GM23338 (cell line): Measurements from ENCODE around the gene IQCE. TPM values are rescaled to one million over a fixed set of nuclear protein-coding genes. Genes with fewer than 3 reads are reported as not detected.

Experiments used
- ATAC-seq: fragments of 200-7000 bp; cut with Tn5 transposase; 3 replicates; pipeline ENCODE4 v1.9.1; 2020
- DNase-seq: peaks from one replicate; pipeline ENCODE4 v3.0.0-alpha.2; 2015; ENCODE audit warnings: low spot score
- H2AFZ ChIP-seq: fragments of 200-600 bp; sonication (generic); 2 replicates; pipeline ENCODE4 v1.8.0; 2016; ENCODE audit warnings: antibody characterized with exemption, mild to moderate bottlenecking, moderate library complexity
- H3F3A ChIP-seq: fragments of 200-600 bp; sonication (generic); replicated peaks from 2 replicates; pipeline ENCODE4 v1.8.0; 2017; ENCODE audit warnings: antibody characterized with exemption, mixed run types, low read depth
- H3K27ac ChIP-seq: fragments of 200-600 bp; sonication (generic); 2 replicates; pipeline ENCODE4 v1.6.1; 2016; ENCODE audit warnings: low read depth
- H3K27me3 ChIP-seq: fragments of 200-600 bp; sonication (generic); 2 replicates; pipeline ENCODE4 v1.8.0; 2016; ENCODE audit warnings: mild to moderate bottlenecking, mixed run types, moderate library complexity; ENCODE audit not compliant: insufficient read depth
- H3K36me3 ChIP-seq: fragments of 200-600 bp; sonication (generic); 2 replicates; pipeline ENCODE4 v1.8.0; 2016; ENCODE audit warnings: mild to moderate bottlenecking; ENCODE audit not compliant: insufficient read depth
- H3K4me1 ChIP-seq: fragments of 200-600 bp; sonication (generic); 2 replicates; pipeline ENCODE4 v1.8.0; 2016; ENCODE audit warnings: mild to moderate bottlenecking, moderate library complexity; ENCODE audit not compliant: insufficient read depth
- H3K4me2 ChIP-seq: fragments of 200-600 bp; sonication (generic); 2 replicates; pipeline ENCODE4 v1.7.1; 2017; ENCODE audit warnings: mixed run types
- H3K4me3 ChIP-seq: fragments of 200-600 bp; sonication (generic); 2 replicates; pipeline ENCODE4 v1.6.1; 2016; ENCODE audit warnings: mixed run types
- H3K79me2 ChIP-seq: fragments of 200-600 bp; sonication (generic); replicated peaks from 2 replicates; pipeline ENCODE4 v1.8.0; 2017; ENCODE audit warnings: mild to moderate bottlenecking; ENCODE audit not compliant: insufficient read depth
- H3K9me2 ChIP-seq: fragments of 200-600 bp; sonication (generic); 2 replicates; pipeline ENCODE4 v1.8.0; 2017; ENCODE audit not compliant: insufficient read depth
- H4K20me1 ChIP-seq: fragments of 200-600 bp; sonication (generic); replicated peaks from 2 replicates; pipeline ENCODE4 v1.8.0; 2017; ENCODE audit warnings: mild to moderate bottlenecking; ENCODE audit not compliant: insufficient read depth
- H3K27ac Mint-ChIP-seq: 2 replicates; pipeline ENCODE4 v1.8.0; 2020; ENCODE audit warnings: inconsistent platforms, mild to moderate bottlenecking, moderate library complexity, mixed read lengths
- H3K27me3 Mint-ChIP-seq: 3 replicates; pipeline ENCODE4 v1.8.0; 2022; ENCODE audit warnings: low read depth, mild to moderate bottlenecking, moderate library complexity, mixed read lengths, inconsistent platforms; ENCODE audit not compliant: insufficient read depth, poor library complexity
- H3K36me3 Mint-ChIP-seq: 3 replicates; pipeline ENCODE4 v1.8.0; 2021; ENCODE audit warnings: low read depth, mild to moderate bottlenecking, inconsistent platforms, moderate library complexity, mixed read lengths
- H3K4me1 Mint-ChIP-seq: 3 replicates; pipeline ENCODE4 v1.8.0; 2020; ENCODE audit warnings: mild to moderate bottlenecking, inconsistent platforms, mixed read lengths
- H3K4me3 Mint-ChIP-seq: 3 replicates; pipeline ENCODE4 v1.8.0; 2021; ENCODE audit warnings: moderate library complexity, mild to moderate bottlenecking, inconsistent platforms, mixed read lengths
- H3K9me3 Mint-ChIP-seq: 3 replicates; pipeline ENCODE4 v1.8.0; 2020; ENCODE audit warnings: moderate library complexity, mild to moderate bottlenecking, inconsistent platforms, mixed read lengths
- CREB1 ChIP-seq: fragments of 250-450 bp; sonication (Bioruptor Pico); IDR thresholded peaks from 2 replicates; pipeline ENCODE4 v1.5.0; 2020; ENCODE audit warnings: low read depth, mild to moderate bottlenecking, moderate library complexity
- EZH2phosphoT487 ChIP-seq: fragments of 200-600 bp; sonication (generic); IDR thresholded peaks from one replicate; pipeline ENCODE4 v1.8.1; 2018; ENCODE audit warnings: antibody characterized with exemption; ENCODE audit not compliant: unreplicated experiment
- POLR2AphosphoS5 ChIP-seq: IDR thresholded peaks from 2 replicates; pipeline ENCODE4 v1.6.1; 2016; ENCODE audit warnings: antibody characterized with exemption, low read depth
- STAT1 ChIP-seq: IDR thresholded peaks from one replicate; pipeline ENCODE4 v1.6.1; 2016; ENCODE audit warnings: antibody characterized with exemption; ENCODE audit not compliant: unreplicated experiment
- ZNF114 ChIP-seq: fragments of 250-450 bp; sonication (Bioruptor Pico); IDR thresholded peaks from 2 replicates; pipeline ENCODE4 v1.5.0; 2020; ENCODE audit warnings: mild to moderate bottlenecking, moderate library complexity
- polyA plus RNA-seq: library from polyadenylated mRNA; unstranded; fragments of >200 nt; fragmentation: Nextera tagmentation; extraction: Ambion mirVana; gene quantifications from 2 replicates; pipeline ENCODE4 v1.2.1, GENCODE V29; 2016
- total RNA-seq: library from RNA; depleted of rRNA; stranded (reverse); fragments of >200 nt; shearing (Covaris generic); gene quantifications from 2 replicates; pipeline ENCODE4 v1.2.3, GENCODE V29; 2014
- TF ChIP-seq, protein P1 (sequence below): fragments of 250-450 bp; sonication (Bioruptor Pico); IDR thresholded peaks from 2 replicates; pipeline ENCODE4 v1.5.0; 2020; ENCODE audit warnings: mild to moderate bottlenecking, moderate library complexity
- TF ChIP-seq, protein P2 (sequence below), 2 experiments: fragments of 200-600 bp in 1 of 2; sonication (generic) in 1 of 2; conservative IDR thresholded peaks; 2 replicates each; pipeline versions ENCODE4 v1.5.1 to v1.6.1; 2016 to 2017; ENCODE audit warnings: antibody characterized with exemption in 2 of 2, low read depth in 2 of 2, mild to moderate bottlenecking in 2 of 2, moderate library complexity in 1 of 2
- TF ChIP-seq, protein P3 (sequence below): IDR thresholded peaks from 2 replicates; pipeline ENCODE4 v1.6.1; 2016; ENCODE audit warnings: antibody characterized with exemption
- TF ChIP-seq, protein P4 (sequence below): IDR thresholded peaks from one replicate; pipeline ENCODE4 v1.6.1; 2018; ENCODE audit warnings: antibody characterized with exemption; ENCODE audit not compliant: unreplicated experiment

IQCE gene
- total and polyA plus RNA-seq, 2 experiments from 2014 or later: 5.0 to 7.7 TPM

DNA sequence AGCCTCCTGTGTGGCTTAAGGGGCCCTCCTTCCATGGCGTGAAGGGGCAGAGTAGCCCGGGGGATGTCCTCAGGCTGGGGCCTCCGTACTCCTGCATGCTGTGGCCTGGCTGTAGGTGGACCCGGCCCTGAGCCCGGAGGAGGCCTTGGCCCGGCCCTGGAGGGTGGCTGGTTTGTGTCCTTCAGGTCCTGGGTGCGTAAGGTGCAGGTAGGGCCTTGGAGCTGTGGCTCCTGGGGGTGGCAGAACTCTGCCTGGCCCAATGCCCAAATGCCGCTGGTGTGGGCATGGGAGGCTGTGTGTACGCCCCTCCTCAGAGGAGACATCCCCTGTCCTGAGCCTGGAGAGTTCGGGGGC, 102.3 kb downstream of the IQCE start:
- no peak overlapping the region for H3K27ac ChIP-seq
- H3K4me1 ChIP-seq: no peaks in the 10 kb centered on the region; the same call in 1 of the 2 replicates
- peaks cover 12% of the 10 kb centered on the region for H3K27me3 Mint-ChIP-seq
- no peaks in the 10 kb centered on the region for H3K36me3 ChIP-seq
- no peaks in the 10 kb centered on the region for H3F3A ChIP-seq
- H3K4me1 Mint-ChIP-seq: peaks cover 9% of the 10 kb centered on the region
- no peak overlapping the region for H2AFZ ChIP-seq
- no peaks in the 10 kb centered on the region; the same call in 2 of the 3 replicates for H3K9me3 Mint-ChIP-seq
- H3K36me3 Mint-ChIP-seq: peaks cover 13% of the 10 kb centered on the region
- H3K9me2 ChIP-seq: no peaks in the 10 kb centered on the region
- TF ChIP-seq, protein P1, sequence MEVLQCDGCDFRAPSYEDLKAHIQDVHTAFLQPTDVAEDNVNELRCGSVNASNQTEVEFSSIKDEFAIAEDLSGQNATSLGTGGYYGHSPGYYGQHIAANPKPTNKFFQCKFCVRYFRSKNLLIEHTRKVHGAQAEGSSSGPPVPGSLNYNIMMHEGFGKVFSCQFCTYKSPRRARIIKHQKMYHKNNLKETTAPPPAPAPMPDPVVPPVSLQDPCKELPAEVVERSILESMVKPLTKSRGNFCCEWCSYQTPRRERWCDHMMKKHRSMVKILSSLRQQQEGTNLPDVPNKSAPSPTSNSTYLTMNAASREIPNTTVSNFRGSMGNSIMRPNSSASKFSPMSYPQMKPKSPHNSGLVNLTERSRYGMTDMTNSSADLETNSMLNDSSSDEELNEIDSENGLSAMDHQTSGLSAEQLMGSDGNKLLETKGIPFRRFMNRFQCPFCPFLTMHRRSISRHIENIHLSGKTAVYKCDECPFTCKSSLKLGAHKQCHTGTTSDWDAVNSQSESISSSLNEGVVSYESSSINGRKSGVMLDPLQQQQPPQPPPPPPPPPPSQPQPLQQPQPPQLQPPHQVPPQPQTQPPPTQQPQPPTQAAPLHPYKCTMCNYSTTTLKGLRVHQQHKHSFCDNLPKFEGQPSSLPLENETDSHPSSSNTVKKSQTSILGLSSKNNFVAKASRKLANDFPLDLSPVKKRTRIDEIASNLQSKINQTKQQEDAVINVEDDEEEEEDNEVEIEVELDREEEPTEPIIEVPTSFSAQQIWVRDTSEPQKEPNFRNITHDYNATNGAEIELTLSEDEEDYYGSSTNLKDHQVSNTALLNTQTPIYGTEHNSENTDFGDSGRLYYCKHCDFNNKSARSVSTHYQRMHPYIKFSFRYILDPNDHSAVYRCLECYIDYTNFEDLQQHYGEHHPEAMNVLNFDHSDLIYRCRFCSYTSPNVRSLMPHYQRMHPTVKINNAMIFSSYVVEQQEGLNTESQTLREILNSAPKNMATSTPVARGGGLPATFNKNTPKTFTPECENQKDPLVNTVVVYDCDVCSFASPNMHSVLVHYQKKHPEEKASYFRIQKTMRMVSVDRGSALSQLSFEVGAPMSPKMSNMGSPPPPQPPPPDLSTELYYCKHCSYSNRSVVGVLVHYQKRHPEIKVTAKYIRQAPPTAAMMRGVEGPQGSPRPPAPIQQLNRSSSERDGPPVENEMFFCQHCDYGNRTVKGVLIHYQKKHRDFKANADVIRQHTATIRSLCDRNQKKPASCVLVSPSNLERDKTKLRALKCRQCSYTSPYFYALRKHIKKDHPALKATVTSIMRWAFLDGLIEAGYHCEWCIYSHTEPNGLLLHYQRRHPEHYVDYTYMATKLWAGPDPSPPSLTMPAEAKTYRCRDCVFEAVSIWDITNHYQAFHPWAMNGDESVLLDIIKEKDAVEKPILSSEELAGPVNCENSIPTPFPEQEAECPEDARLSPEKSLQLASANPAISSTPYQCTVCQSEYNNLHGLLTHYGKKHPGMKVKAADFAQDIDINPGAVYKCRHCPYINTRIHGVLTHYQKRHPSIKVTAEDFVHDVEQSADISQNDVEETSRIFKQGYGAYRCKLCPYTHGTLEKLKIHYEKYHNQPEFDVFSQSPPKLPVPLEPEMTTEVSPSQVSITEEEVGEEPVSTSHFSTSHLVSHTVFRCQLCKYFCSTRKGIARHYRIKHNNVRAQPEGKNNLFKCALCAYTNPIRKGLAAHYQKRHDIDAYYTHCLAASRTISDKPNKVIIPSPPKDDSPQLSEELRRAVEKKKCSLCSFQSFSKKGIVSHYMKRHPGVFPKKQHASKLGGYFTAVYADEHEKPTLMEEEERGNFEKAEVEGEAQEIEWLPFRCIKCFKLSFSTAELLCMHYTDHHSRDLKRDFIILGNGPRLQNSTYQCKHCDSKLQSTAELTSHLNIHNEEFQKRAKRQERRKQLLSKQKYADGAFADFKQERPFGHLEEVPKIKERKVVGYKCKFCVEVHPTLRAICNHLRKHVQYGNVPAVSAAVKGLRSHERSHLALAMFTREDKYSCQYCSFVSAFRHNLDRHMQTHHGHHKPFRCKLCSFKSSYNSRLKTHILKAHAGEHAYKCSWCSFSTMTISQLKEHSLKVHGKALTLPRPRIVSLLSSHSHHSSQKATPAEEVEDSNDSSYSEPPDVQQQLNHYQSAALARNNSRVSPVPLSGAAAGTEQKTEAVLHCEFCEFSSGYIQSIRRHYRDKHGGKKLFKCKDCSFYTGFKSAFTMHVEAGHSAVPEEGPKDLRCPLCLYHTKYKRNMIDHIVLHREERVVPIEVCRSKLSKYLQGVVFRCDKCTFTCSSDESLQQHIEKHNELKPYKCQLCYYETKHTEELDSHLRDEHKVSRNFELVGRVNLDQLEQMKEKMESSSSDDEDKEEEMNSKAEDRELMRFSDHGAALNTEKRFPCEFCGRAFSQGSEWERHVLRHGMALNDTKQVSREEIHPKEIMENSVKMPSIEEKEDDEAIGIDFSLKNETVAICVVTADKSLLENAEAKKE (CRISPR knock-in tag): no peak
- TF ChIP-seq ZNF114 (CRISPR knock-in tag): no peak
- TF ChIP-seq EZH2phosphoT487: no peak
- TF ChIP-seq, protein P2, sequence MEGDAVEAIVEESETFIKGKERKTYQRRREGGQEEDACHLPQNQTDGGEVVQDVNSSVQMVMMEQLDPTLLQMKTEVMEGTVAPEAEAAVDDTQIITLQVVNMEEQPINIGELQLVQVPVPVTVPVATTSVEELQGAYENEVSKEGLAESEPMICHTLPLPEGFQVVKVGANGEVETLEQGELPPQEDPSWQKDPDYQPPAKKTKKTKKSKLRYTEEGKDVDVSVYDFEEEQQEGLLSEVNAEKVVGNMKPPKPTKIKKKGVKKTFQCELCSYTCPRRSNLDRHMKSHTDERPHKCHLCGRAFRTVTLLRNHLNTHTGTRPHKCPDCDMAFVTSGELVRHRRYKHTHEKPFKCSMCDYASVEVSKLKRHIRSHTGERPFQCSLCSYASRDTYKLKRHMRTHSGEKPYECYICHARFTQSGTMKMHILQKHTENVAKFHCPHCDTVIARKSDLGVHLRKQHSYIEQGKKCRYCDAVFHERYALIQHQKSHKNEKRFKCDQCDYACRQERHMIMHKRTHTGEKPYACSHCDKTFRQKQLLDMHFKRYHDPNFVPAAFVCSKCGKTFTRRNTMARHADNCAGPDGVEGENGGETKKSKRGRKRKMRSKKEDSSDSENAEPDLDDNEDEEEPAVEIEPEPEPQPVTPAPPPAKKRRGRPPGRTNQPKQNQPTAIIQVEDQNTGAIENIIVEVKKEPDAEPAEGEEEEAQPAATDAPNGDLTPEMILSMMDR (conservative IDR thresholded peaks at IDR 0.05; ENCODE audit: low read depth in 2 of 2): no peak
- TF ChIP-seq, protein P3, sequence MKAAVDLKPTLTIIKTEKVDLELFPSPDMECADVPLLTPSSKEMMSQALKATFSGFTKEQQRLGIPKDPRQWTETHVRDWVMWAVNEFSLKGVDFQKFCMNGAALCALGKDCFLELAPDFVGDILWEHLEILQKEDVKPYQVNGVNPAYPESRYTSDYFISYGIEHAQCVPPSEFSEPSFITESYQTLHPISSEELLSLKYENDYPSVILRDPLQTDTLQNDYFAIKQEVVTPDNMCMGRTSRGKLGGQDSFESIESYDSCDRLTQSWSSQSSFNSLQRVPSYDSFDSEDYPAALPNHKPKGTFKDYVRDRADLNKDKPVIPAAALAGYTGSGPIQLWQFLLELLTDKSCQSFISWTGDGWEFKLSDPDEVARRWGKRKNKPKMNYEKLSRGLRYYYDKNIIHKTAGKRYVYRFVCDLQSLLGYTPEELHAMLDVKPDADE: no peak
- no peak for TF ChIP-seq POLR2AphosphoS5
- TF ChIP-seq, protein P4, sequence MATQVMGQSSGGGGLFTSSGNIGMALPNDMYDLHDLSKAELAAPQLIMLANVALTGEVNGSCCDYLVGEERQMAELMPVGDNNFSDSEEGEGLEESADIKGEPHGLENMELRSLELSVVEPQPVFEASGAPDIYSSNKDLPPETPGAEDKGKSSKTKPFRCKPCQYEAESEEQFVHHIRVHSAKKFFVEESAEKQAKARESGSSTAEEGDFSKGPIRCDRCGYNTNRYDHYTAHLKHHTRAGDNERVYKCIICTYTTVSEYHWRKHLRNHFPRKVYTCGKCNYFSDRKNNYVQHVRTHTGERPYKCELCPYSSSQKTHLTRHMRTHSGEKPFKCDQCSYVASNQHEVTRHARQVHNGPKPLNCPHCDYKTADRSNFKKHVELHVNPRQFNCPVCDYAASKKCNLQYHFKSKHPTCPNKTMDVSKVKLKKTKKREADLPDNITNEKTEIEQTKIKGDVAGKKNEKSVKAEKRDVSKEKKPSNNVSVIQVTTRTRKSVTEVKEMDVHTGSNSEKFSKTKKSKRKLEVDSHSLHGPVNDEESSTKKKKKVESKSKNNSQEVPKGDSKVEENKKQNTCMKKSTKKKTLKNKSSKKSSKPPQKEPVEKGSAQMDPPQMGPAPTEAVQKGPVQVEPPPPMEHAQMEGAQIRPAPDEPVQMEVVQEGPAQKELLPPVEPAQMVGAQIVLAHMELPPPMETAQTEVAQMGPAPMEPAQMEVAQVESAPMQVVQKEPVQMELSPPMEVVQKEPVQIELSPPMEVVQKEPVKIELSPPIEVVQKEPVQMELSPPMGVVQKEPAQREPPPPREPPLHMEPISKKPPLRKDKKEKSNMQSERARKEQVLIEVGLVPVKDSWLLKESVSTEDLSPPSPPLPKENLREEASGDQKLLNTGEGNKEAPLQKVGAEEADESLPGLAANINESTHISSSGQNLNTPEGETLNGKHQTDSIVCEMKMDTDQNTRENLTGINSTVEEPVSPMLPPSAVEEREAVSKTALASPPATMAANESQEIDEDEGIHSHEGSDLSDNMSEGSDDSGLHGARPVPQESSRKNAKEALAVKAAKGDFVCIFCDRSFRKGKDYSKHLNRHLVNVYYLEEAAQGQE: no peak
- no peak for TF ChIP-seq CREB1 (CRISPR knock-in tag)
- TF ChIP-seq STAT1: no peak
- H3K27ac Mint-ChIP-seq: no peak overlapping the region
- no peak overlapping the region for H3K4me2 ChIP-seq
- no peaks in the 10 kb centered on the region for H3K79me2 ChIP-seq
- ATAC-seq: no peak
- no peak for DNase-seq
- no peak overlapping the region for H3K4me3 Mint-ChIP-seq
- H3K4me3 ChIP-seq: no peak overlapping the region
- H3K27me3 ChIP-seq: no peaks in the 10 kb centered on the region
- H4K20me1 ChIP-seq: no peaks in the 10 kb centered on the region; the same call in 1 of the 2 replicates
